GM19240 (cell line): Measurements from ENCODE around the gene SCYL1.

Experiments used
- DNase-seq: peaks from one replicate; pipeline ENCODE4 v3.0.0; 2011; ENCODE audit warnings: low spot score; ENCODE audit not compliant: insufficient read length

SCYL1 gene

GRCh38 chr11:65569164-65569972 is 44.5 kb downstream of the SCYL1 start:
- DNase-seq = no peak

GRCh38 chr11:65569973-65570918 is 45.4 kb downstream of the SCYL1 start, which contains the start of gene ZNRD2:
Gene ZNRD2 (plus strand): TSS chr11:65570477. CDS start chr11:65570492, 15 bp downstream.
- peak; percentile 98 for DNase-seq

GRCh38 chr11:65571420-65571819 is 46.5 kb downstream of the SCYL1 start:
- no peak for DNase-seq

GRCh38 chr11:65571940-65572339 is 47.1 kb downstream of the SCYL1 start:
- DNase-seq = no peak

- DNase-seq = peak; percentile 75
Observed at GRCh38 chr11:65572356-65573051, 47.6 kb downstream of the SCYL1 start, which contains the start of gene FAM89B. Gene FAM89B (plus strand): TSS chr11:65572538. CDS start chr11:65572670, 132 bp downstream.

- no peak for DNase-seq
Observed at GRCh38 chr11:65573391-65574079, 48.7 kb downstream of the SCYL1 start.

GRCh38 chr11:65574109-65574810 is 49.4 kb downstream of the SCYL1 start:
- DNase-seq = peak; percentile 98

- DNase-seq = no peak
Observed at GRCh38 chr11:65574811-65575567, 50.1 kb downstream of the SCYL1 start.

GRCh38 chr11:65575568-65576231 is 50.8 kb downstream of the SCYL1 start, which contains the start of gene EHBP1L1:
Gene EHBP1L1 (plus strand): TSS chr11:65576053. CDS start chr11:65576303, 250 bp downstream.
- DNase-seq = peak; percentile 86

- no peak for DNase-seq
Observed at GRCh38 chr11:65576232-65576866, 51.5 kb downstream of the SCYL1 start.

GRCh38 chr11:65576867-65577755 is 52.2 kb downstream of the SCYL1 start:
- no peak for DNase-seq

GRCh38 chr11:65577756-65578109 is 52.9 kb downstream of the SCYL1 start:
- no peak for DNase-seq

- no peak for DNase-seq
Observed at GRCh38 chr11:65578134-65578533, 53.3 kb downstream of the SCYL1 start.

- no peak for DNase-seq
Observed at GRCh38 chr11:65578667-65579066, 53.8 kb downstream of the SCYL1 start.

- no peak for DNase-seq
Observed at GRCh38 chr11:65579291-65579690, 54.4 kb downstream of the SCYL1 start.

- DNase-seq = no peak
Observed at GRCh38 chr11:65580031-65580692, 55.3 kb downstream of the SCYL1 start.

- DNase-seq = no peak
Observed at GRCh38 chr11:65580756-65581155, 55.9 kb downstream of the SCYL1 start.
